ENCODE results near the gene CCDC12.

The CCDC12 gene

DNA sequence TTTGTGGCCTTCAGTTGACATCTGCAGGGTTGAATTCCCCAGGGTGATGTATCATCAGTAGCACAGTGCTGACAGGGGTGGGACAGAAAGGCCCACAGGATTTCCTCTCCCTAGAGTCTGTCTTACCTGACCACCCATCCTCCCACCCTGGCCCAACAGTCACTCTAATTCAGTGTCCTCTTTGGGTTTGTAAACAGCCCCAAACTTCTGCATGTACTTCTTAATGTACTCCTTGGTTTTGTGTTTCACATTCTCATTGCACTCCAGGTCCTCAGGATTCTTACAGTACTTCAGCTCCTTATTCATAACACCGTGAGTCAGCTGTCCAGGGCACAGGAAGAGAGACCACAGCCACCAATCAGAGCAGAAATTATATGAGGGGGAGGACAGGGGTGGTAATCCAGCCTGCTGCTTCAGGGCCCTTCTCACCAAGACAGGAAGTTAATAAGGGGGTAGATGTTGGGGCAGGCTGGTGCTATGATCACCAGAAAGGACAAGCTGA lies 40.4 kb upstream of the CCDC12 start:
- TF ChIP-seq, protein P1, sequence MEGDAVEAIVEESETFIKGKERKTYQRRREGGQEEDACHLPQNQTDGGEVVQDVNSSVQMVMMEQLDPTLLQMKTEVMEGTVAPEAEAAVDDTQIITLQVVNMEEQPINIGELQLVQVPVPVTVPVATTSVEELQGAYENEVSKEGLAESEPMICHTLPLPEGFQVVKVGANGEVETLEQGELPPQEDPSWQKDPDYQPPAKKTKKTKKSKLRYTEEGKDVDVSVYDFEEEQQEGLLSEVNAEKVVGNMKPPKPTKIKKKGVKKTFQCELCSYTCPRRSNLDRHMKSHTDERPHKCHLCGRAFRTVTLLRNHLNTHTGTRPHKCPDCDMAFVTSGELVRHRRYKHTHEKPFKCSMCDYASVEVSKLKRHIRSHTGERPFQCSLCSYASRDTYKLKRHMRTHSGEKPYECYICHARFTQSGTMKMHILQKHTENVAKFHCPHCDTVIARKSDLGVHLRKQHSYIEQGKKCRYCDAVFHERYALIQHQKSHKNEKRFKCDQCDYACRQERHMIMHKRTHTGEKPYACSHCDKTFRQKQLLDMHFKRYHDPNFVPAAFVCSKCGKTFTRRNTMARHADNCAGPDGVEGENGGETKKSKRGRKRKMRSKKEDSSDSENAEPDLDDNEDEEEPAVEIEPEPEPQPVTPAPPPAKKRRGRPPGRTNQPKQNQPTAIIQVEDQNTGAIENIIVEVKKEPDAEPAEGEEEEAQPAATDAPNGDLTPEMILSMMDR (conservative IDR thresholded peaks at IDR 0.05) = no peak
- H3K27ac ChIP-seq = no peak overlapping the region

DNA sequence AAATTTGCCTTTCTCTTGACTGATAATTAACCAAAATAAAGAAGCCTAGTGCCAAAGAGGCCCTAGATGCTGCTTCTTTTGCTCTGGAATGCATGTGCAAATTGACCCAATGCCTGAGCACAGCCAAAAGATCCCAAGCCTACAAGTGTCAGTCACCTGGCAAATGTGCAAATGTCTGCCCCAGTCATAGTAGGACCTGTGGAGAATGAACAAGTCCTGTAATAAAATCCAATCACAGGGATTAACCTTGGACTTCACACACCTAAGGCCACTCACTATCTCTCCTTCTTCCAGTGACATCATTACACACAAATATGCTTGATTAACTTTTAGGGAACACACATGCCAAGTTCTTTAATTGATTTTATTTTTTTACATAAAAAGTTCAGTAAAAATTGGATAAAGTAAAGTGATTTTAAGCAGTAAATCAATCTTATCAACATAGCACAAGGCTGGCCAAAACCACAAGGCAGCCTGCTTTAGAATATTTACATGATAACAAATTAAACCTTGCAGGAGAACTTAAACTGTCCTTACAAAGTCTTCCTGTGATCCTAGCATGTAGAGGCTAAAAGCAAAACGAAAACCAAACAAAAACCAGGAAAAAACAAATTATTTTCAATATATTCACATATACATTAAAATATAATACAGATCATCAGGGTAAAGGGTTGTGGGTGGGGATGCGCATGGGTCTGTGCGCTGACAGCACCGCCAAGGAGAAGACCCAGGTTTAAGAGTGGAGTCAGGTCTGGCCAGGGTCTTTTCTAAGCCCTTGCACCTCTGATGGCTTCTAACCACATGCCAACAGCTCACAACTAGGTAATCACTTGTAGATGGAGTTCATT lies 39.8 kb upstream of the CCDC12 start:
- no peak overlapping the region for H3K27ac ChIP-seq
- TF ChIP-seq, protein P1 (conservative IDR thresholded peaks at IDR 0.05) = no peak

DNA sequence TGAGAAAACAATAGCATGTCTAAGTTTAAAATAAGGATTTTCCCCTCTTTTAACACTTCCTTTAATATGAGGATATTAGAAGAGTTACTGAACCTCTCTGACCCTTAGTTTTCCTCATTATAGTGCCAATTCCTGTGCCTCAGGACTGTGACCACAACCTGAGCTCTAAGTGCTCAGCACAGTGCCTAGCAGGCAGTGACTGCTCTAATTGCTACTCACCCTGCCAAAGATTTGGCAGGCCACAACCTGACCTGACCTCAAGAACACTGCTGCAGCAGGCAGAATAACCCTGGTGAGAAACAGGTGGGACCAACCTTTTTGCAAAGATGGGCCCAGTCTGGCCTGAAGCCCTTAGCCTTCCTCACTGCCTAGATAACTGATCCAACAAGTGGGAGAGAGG lies 38.6 kb upstream of the CCDC12 start:
- H3K27ac ChIP-seq = no peak overlapping the region
- TF ChIP-seq, protein P1 (conservative IDR thresholded peaks at IDR 0.05) = no peak

DNA sequence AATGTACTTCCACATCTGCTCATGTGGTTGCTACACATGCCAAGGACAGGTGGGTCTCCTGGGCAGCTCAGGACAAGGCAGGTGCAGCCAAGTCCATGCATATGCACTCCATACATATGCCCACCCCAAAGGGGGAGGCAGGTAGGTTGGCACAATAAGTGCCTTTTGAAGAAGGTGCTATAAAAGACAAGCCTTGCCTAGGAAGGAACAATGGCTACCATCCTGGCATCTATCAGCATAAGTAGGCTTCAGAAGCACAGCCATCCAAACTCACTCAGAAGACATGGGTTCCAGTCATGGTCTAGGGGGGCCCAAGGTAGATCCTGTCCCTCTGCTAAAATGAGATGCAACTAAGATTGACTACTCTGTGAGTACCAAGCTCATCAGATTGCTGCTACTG lies 37.5 kb upstream of the CCDC12 start:
- TF ChIP-seq, protein P1 (conservative IDR thresholded peaks at IDR 0.05) = no peak
- H3K27ac ChIP-seq = no peak overlapping the region

DNA sequence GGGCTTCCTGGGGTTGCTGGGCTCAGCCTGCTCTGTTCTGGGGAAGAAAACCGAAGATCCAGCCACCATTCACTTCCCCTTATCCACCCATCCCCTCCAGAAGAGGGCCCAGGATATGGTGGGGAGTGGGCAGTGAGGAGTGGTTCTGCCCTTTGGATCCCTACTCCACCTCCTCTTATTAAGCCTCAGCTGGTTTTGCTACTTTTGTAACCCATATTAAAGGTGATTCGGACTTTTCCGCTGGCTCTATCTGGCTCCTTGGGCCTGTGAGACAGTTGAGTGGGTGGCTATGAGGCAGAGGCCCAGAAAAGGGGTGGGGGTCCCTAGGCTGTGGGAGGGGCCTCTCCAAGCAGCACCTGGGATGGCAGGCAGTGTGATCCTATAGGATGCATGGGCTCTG lies 36.7 kb upstream of the CCDC12 start:
- H3K27ac ChIP-seq = no peak overlapping the region
- TF ChIP-seq, protein P1 (conservative IDR thresholded peaks at IDR 0.05) = no peak

DNA sequence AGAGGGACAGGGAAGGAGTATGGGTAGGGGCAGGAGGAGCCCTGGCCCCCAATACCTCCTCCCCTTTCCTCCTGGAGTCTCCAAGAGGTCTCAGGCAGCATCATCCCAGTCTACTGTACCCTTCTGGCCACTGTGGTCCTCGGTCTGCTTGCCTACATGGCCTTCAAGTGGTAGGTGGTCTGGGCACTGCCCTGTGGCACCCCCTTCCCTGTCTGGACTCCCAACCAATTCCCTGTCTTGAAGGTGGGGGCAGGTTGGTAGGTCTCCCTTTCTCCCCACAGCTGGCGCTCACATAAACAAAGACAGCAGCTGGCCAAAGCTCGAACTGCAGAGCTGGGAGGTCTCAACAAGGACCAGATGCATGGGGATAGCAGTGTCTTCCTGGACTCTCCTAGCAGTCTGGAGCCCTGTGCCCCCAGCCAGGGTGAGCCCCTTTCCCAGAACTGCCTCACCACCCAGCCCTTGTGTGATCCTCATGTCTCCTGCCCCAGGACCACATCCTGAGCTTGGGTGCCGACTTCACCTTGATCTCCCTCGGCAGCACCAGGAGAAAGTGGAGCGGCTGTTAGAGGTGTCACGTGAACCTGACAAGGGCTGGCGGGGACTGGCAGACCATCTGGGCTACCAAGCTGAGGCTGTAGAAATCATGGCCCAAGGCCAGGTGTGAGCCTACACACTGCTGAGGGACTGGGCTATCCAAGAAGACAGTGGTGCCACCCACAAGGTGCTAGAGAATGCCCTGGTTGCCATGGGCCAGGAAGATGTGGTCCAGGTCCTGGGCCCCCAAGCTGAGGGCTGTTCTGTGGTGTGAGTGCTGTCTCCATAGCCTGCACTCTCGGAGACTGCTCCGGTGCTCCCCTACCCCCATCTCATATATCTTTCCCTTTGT lies 36.0 kb upstream of the CCDC12 start:
- H3K27ac ChIP-seq = no peak overlapping the region
- TF ChIP-seq, protein P1 (conservative IDR thresholded peaks at IDR 0.05) = no peak

DNA sequence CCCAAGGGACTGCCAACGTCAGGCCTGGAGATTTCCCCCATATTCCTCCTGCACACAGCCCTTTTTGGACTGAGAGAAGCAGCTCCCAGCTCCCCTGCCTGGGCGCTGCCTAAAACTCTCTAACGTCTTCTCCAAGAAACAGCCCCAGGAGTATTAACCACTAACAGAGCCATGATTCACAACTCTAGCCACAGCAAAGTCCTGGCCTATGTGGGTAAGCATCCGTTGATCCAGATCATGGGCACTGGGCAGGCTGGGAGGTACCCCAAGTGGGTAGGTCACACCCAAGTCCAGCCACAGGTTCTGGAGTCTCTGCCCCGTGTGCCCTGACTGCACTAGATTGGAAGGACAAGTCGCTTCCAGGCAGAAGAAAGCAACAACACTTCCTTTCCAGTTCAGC lies 34.8 kb upstream of the CCDC12 start:
- TF ChIP-seq, protein P1 (conservative IDR thresholded peaks at IDR 0.05) = no peak
- H3K27ac ChIP-seq = no peak overlapping the region
